ENCODE measurements around the gene SSBP3. TPM values are rescaled to one million over a fixed set of nuclear protein-coding genes. Genes with fewer than 3 reads are reported as not detected.
A peak's percentile ranks its signal among the peaks of the same experiment; 100 is the strongest.

The SSBP3 gene
- total and polyA plus RNA-seq, 2 experiments from 2014 or later, result 47.4 to 68.6 TPM

DNA sequence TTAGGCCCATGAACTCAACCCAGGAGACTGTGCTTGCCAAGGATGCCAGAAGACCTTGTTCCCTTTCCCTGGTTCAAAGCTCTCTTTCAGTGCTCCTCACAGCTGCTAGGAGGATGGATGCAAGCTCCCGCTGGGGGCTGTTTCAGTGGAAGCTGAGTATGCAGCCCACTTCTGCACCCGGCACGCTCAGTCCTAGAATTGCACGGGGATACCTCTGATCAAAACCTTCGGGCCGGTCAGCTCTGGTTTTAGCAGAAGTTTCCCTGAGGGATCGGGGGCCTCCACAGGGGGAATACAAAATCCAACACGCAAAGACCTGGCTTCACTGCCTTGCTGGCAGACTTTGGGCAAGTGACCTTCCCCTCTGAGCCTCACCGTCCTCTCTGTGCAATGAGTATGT, 4.2 kb upstream of the SSBP3 start:
- no peak for TF ChIP-seq STAT1 (IDR thresholded peaks at IDR 0.05; ENCODE audit: unreplicated experiment)
- no peak for TF ChIP-seq JUNB (IDR thresholded peaks at IDR 0.05; ENCODE audit: unreplicated experiment)
- TF ChIP-seq POLR2AphosphoS5 (IDR thresholded peaks at IDR 0.05; ENCODE audit: low read depth), result no peak
- no peak for ATAC-seq
- Mint-ChIP-seq H3K4me3 (no peak overlapping the region), H3K4me1 (peaks cover 41% of the 10 kb centered on the region), H3K27me3 (ENCODE audit: insufficient read depth, low read depth, poor library complexity) (peaks cover 22% of the 10 kb centered on the region), H3K9me3 (no peaks in the 10 kb centered on the region; the same call in 2 of the 3 replicates), H3K36me3 (ENCODE audit: low read depth) (no peaks in the 10 kb centered on the region), H3K27ac (no peak overlapping the region)
- Histone ChIP-seq H3K4me3 (no peak overlapping the region), H3K36me3 (ENCODE audit: insufficient read depth) (no peaks in the 10 kb centered on the region), H3F3A (replicated peaks; ENCODE audit: low read depth) (no peaks in the 10 kb centered on the region; the same call in 1 of the 2 replicates), H3K4me1 (ENCODE audit: insufficient read depth) (peaks cover 32% of the 10 kb centered on the region), H3K79me2 (replicated peaks; ENCODE audit: insufficient read depth) (peaks cover 2% of the 10 kb centered on the region), H3K9me2 (ENCODE audit: insufficient read depth) (no peaks in the 10 kb centered on the region), H3K27me3 (ENCODE audit: insufficient read depth) (no peaks in the 10 kb centered on the region), H2AFZ (no peak overlapping the region), H4K20me1 (replicated peaks; ENCODE audit: insufficient read depth) (no peaks in the 10 kb centered on the region), H3K4me2 (no peak overlapping the region), H3K27ac (ENCODE audit: low read depth) (no peak overlapping the region)
- no peak for DNase-seq (ENCODE audit: low spot score)

DNA sequence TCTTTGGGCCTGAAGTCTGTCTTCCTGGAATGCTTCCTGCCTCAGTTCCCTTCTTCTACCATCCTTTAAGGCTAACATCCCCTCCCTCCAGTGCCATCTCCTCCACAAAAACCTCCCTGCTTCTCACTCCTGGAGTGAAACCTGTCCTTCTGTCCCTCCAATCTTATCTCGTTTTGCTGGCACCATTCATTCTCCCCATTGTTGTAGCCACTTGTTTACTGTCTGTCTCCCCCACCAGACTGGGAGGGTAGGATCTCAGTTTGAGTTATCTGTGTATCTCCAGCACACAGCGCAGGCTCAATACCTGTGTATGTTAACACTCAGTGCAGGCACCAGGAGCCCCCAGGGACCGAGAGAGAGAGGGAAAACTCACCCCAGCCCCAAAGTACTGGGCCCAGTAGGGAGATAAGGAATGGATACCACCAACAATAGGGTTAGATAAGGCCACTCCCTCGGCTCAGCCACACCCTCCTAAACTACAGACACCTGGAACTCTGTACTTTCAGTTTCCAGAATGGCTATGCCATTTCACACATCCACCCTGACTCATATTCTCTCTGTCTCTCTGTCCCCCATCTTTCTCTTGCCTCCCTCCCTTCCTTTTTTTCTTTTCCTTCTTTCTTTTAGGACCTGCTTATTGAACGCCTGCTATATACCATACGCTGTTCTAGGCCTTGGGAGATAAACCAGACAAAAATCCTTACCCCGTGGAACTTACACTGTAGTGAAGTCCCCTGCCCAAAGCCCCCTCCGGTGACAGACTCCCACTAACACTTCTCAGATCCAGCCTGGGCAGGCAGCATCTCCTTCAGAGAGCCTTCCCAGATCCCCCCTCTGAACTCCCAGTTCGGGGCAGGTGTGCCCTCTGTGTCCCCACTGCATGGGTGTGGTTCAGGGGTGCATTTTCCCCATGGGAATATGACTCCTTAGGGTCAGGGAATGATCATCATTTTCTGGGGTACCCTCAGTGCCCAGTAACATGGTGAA, 3.3 kb upstream of the SSBP3 start:
- Histone ChIP-seq H3K27ac (ENCODE audit: low read depth) (no peak overlapping the region), H3F3A (replicated peaks; ENCODE audit: low read depth) (no peaks in the 10 kb centered on the region; the same call in 1 of the 2 replicates), H3K27me3 (ENCODE audit: insufficient read depth) (no peaks in the 10 kb centered on the region), H2AFZ (0 out of 2 replicates have a peak overlapping the region, but pooled peaks have one; percentile 0), H3K4me3 (no peak overlapping the region), H3K36me3 (ENCODE audit: insufficient read depth) (no peaks in the 10 kb centered on the region), H4K20me1 (replicated peaks; ENCODE audit: insufficient read depth) (peaks cover 1% of the 10 kb centered on the region; the same call in 1 of the 2 replicates), H3K4me2 (peak overlapping the region; percentile 68; the same call in 1 of the 2 replicates), H3K9me2 (ENCODE audit: insufficient read depth) (no peaks in the 10 kb centered on the region), H3K4me1 (ENCODE audit: insufficient read depth) (peaks cover 36% of the 10 kb centered on the region), H3K79me2 (replicated peaks; ENCODE audit: insufficient read depth) (peaks cover 11% of the 10 kb centered on the region)
- Mint-ChIP-seq H3K4me3 (no peak overlapping the region), H3K27me3 (ENCODE audit: insufficient read depth, low read depth, poor library complexity) (peaks cover 19% of the 10 kb centered on the region), H3K4me1 (peaks cover 45% of the 10 kb centered on the region), H3K36me3 (ENCODE audit: low read depth) (peaks cover 4% of the 10 kb centered on the region), H3K9me3 (no peaks in the 10 kb centered on the region; the same call in 2 of the 3 replicates), H3K27ac (no peak overlapping the region)
- TF ChIP-seq CREB1 (CRISPR knock-in tag; IDR thresholded peaks at IDR 0.05; ENCODE audit: low read depth), result no peak
- TF ChIP-seq ZNF331 (CRISPR knock-in tag; IDR thresholded peaks at IDR 0.05; ENCODE audit: low read depth), result no peak
- TF ChIP-seq STAT1 (IDR thresholded peaks at IDR 0.05; ENCODE audit: unreplicated experiment), result no peak
- no peak for TF ChIP-seq ZNF114 (CRISPR knock-in tag; IDR thresholded peaks at IDR 0.05)
- TF ChIP-seq ZNF462 (CRISPR knock-in tag; IDR thresholded peaks at IDR 0.05), result no peak
- ATAC-seq (no peak), DNase-seq (ENCODE audit: low spot score) (no peak)
